Neuron (in vitro differentiated cells): ENCODE data around the gene TBL1Y.
"Not testable (repeated sequence)": the region's sequence is repeated elsewhere in the genome, so short reads cannot be mapped to it uniquely, and the experiment has no call there.

Source experiments
- H2AFZ ChIP-seq: one replicate; pipeline ENCODE4 v1.6.1; 2013; ENCODE audit warnings: low read depth, mild to moderate bottlenecking, inconsistent platforms, low read length, moderate library complexity
- H3K27me3 ChIP-seq: one replicate; pipeline ENCODE4 v1.6.1; 2013; ENCODE audit warnings: low read length; ENCODE audit not compliant: insufficient read depth
- H3K36me3 ChIP-seq: one replicate; pipeline ENCODE4 v1.6.1; 2013; ENCODE audit warnings: low read length; ENCODE audit not compliant: insufficient read depth
- H3K4me1 ChIP-seq: one replicate; pipeline ENCODE4 v1.6.1; 2013; ENCODE audit warnings: low read length; ENCODE audit not compliant: insufficient read depth
- H3K4me3 ChIP-seq: 2 replicates; pipeline ENCODE4 v1.5.1; 2013; ENCODE audit warnings: mild to moderate bottlenecking, low read length, moderate library complexity
- H3K9me3 ChIP-seq: one replicate; pipeline ENCODE4 v1.6.1; 2013; ENCODE audit warnings: low read length

The TBL1Y gene

GRCh38 chrY:6910372-6911252, at the start of gene TBL1Y:
TSS of gene TBL1Y (plus strand) at chrY:6910697. CDS start at chrY:7025085, 114,388 bp downstream.
- H2AFZ ChIP-seq, result no peak within 1 kb of the TSS
- no peaks in the 10 kb centered on the region for H3K9me3 ChIP-seq
- no peaks in the 10 kb centered on the region for H3K36me3 ChIP-seq
- H3K4me1 ChIP-seq, result no peaks in the 10 kb centered on the region
- H3K27me3 ChIP-seq, result no peaks in the 10 kb centered on the region
- no peak within 1 kb of the TSS for H3K4me3 ChIP-seq

DNA sequence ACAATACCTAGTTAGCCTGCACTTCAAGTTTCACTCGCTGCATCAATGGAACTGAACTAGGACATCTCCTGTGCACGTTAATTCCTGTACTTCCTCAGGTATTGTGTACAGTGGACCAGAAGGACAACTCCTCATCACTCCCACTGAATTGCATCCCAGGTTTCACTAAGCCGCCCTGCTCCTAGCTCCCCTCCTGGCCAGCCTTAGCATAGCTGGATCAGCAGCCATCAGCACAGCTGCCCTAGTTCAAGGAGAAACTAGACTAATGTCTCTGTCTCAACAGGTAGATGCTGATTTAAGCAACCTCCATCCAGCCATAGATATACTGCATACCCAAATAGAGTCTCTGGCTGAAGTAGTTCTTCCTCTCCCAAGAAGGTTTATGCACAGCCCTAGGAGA, 16.0 kb upstream of the TBL1Y start:
- no peaks in the 10 kb centered on the region for H3K36me3 ChIP-seq
- no peak overlapping the region for H3K4me3 ChIP-seq
- no peaks in the 10 kb centered on the region for H3K27me3 ChIP-seq
- no peaks in the 10 kb centered on the region for H3K9me3 ChIP-seq
- no peaks in the 10 kb centered on the region for H3K4me1 ChIP-seq
- no peak overlapping the region for H2AFZ ChIP-seq

DNA sequence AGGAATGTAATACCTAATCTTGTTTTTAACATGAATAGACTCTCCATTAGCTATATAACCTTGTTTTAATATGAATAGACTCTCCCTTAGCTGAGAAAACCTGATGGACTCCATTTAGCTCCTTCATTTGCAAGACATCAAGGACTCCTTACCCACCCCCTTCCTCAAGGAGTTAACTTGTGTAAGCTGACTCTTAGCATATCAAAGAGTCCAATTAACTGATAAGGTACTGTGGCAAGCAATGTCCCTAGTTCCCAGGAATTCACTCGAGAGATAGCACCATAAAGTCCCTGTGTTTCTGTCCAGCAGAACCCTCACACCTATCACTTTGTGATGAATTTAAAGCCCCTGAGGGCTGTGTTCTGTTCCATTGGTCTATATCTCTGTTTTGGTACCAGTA, 15.3 kb upstream of the TBL1Y start:
- no peaks in the 10 kb centered on the region for H3K4me1 ChIP-seq
- no peaks in the 10 kb centered on the region for H3K9me3 ChIP-seq
- H3K27me3 ChIP-seq, result no peaks in the 10 kb centered on the region
- H2AFZ ChIP-seq, result no peak overlapping the region
- H3K4me3 ChIP-seq, result no peak overlapping the region
- no peaks in the 10 kb centered on the region for H3K36me3 ChIP-seq

GRCh38 chrY:6902116-6902515, 8.4 kb upstream of the TBL1Y start:
- not testable (repeated sequence) for H3K4me1 ChIP-seq, H3K4me3 ChIP-seq, H3K9me3 ChIP-seq, H3K36me3 ChIP-seq, H2AFZ ChIP-seq, H3K27me3 ChIP-seq

DNA sequence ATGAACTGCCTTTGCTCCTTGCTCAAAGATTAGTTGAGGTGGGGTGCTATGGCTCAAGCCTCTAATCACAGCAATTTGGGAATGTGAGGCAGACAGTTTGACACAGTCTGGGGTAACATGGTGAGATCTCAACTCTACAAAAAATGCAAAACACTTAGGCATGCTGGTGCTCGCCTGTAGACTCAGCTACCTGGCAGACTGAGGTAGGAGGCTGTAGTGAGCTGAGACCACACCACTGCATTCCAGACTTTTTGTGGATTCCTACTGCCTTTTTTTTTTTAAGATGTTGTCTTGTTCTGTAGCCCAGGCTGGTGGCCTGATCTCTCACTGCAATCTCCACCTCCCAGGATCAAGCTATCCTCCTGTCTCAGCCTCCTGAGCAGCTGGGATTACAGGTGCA, 2.9 kb upstream of the TBL1Y start:
- Histone ChIP-seq H3K27me3 (no peaks in the 10 kb centered on the region), H2AFZ (no peak overlapping the region), H3K9me3 (no peaks in the 10 kb centered on the region), H3K36me3 (no peaks in the 10 kb centered on the region), H3K4me3 (no peak overlapping the region), H3K4me1 (no peaks in the 10 kb centered on the region)

DNA sequence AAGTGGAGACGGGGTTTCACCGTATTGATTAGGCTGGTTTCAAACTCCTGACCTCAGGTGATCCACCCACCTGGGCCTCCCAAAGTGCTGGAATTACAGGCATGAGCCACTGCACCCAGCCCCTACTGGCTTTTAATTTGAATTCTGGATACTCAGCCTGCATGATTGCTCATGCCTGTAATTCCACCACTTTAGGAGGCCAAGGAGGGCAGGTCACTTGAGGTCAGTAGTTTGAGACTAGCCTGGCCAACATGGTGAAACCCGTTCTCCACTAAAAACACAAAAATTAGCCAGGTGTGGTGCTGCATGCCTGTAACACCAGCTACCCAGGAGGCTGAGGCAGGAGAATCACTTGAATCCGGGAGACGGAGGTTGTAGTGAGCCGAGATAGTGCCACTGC, 2.5 kb upstream of the TBL1Y start:
- H3K27me3 ChIP-seq, H3K9me3 ChIP-seq, H3K36me3 ChIP-seq, H2AFZ ChIP-seq, H3K4me1 ChIP-seq, H3K4me3 ChIP-seq: not testable (repeated sequence)

- no peaks in the 10 kb centered on the region for H3K27me3 ChIP-seq
These were observed 1.4 kb upstream of the TBL1Y start for GRCh38 chrY:6909118-6909521.

GRCh38 chrY:6909856-6910255, 641 bp upstream of the TBL1Y start:
- Histone ChIP-seq H3K4me3 (no peak overlapping the region), H3K9me3 (no peaks in the 10 kb centered on the region), H3K27me3 (no peaks in the 10 kb centered on the region), H3K4me1 (no peaks in the 10 kb centered on the region), H3K36me3 (no peaks in the 10 kb centered on the region), H2AFZ (no peak overlapping the region)

More at GRCh38 chrY:6909118-6909521, 1.4 kb upstream of the TBL1Y start:
- no peaks in the 10 kb centered on the region for H3K4me1 ChIP-seq
- no peak overlapping the region for H2AFZ ChIP-seq
- H3K36me3 ChIP-seq, result no peaks in the 10 kb centered on the region
- no peaks in the 10 kb centered on the region for H3K9me3 ChIP-seq
- H3K4me3 ChIP-seq, result no peak overlapping the region

DNA sequence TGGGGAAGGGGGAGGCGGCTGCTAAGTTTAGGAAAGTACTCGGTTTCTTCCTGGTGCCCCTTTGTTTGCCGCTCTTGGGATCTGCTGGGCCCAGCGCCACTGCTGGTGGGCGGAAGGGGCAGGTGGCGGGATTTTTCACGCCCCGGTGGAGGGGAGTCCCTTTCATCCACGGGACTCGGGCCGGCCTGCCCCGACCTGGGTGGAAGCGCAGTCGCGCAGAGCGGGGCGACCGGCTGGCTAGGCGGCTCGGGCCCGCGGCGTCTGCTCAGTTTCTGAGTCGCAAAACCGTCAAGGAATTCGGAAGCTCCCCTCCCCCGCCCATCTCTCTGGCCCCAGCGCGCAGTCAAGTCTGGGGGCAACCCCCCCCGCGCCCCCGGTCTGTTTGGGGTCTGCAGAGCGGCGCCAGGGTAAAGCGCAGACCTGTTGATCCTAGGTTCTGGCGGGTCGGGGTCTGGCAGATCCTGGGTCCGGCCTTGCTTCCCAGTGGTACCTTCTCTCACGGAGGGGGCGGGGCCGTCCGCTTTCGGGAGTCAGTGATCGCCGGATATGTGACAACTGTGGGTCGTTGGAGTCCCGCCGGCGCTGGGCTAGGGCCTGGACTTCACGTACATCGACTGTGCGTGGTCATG, 870 bp downstream of the TBL1Y start, which contains the start of gene AMELY:
Gene AMELY, minus strand, starts transcription at position 500 of the 629 bp plus-strand sequence. CDS start 39,144 bp downstream, outside the sequence.
- Histone ChIP-seq H2AFZ (no peak within 1 kb of the TSS), H3K4me3 (no peak within 1 kb of the TSS), H3K36me3 (no peaks in the 10 kb centered on the region), H3K9me3 (no peaks in the 10 kb centered on the region), H3K27me3 (no peaks in the 10 kb centered on the region), H3K4me1 (no peaks in the 10 kb centered on the region)

DNA sequence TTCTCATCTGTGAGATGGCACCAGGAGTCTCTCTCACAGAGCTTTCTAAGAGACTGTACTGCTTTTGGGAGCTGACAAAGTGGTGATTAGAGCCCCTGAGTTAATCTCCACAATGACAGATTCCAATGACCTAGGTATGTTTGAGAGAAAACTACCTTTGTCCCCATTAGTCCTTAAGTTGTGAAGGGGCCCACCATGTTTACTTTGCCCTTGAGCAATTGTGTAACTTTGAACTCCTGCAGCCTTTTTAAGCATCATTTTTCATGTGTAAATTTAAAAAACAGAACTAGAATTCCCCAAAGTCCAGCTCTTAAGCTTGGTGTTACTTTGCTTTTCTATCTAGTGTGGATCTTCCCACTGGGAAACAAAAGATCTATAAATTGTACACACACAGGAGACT, 2.9 kb downstream of the TBL1Y start:
- no peaks in the 10 kb centered on the region for H3K9me3 ChIP-seq
- no peaks in the 10 kb centered on the region for H3K4me1 ChIP-seq
- H3K27me3 ChIP-seq, result no peaks in the 10 kb centered on the region
- H3K4me3 ChIP-seq, result no peak overlapping the region
- H3K36me3 ChIP-seq, result no peaks in the 10 kb centered on the region
- H2AFZ ChIP-seq, result no peak overlapping the region

DNA sequence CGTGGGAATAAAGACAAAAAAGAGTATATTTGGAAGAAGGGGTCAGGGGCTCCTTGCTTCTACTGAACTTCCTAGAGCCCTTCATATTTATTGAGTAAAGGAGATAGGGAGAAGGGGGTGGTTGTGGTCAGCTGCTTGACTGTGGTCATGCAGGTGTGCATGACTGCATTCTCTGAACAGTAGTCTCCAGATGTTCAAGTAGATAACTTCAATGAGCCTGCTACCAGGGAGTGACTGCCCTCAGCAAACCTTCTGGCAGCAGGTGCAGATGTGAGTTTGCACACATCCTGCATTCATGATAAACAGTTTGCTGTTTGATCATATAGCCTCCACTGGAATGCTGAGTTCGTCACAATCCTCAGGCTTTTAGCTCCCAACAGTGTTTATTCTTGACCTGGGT, 10.6 kb downstream of the TBL1Y start:
- Histone ChIP-seq H3K27me3 (no peaks in the 10 kb centered on the region), H3K36me3 (no peaks in the 10 kb centered on the region), H3K9me3 (no peaks in the 10 kb centered on the region), H2AFZ (no peak overlapping the region), H3K4me3 (no peak overlapping the region), H3K4me1 (no peaks in the 10 kb centered on the region)

GRCh38 chrY:6928265-6928664, 17.8 kb downstream of the TBL1Y start:
- H2AFZ ChIP-seq, result no peak overlapping the region
- H3K9me3 ChIP-seq, result no peaks in the 10 kb centered on the region
- H3K4me1 ChIP-seq, result no peaks in the 10 kb centered on the region
- no peaks in the 10 kb centered on the region for H3K27me3 ChIP-seq
- H3K4me3 ChIP-seq, result no peak overlapping the region
- no peaks in the 10 kb centered on the region for H3K36me3 ChIP-seq

GRCh38 chrY:6929237-6929636, 18.7 kb downstream of the TBL1Y start:
- H2AFZ ChIP-seq, result no peak overlapping the region
- no peaks in the 10 kb centered on the region for H3K27me3 ChIP-seq
- H3K4me3 ChIP-seq, result no peak overlapping the region
- H3K9me3 ChIP-seq, result no peaks in the 10 kb centered on the region
- no peaks in the 10 kb centered on the region for H3K36me3 ChIP-seq
- H3K4me1 ChIP-seq, result no peaks in the 10 kb centered on the region
